Stomach (tissue), 9 donors: ENCODE measurements around the gene MEA1. TPM values are rescaled to one million over a fixed set of nuclear protein-coding genes. Genes with fewer than 3 reads are reported as not detected.

Source experiments
- DNase-seq, 2 donors: peaks; one replicate each; pipeline versions ENCODE4 v3.0.0 to v3.0.0-alpha.2; 2013 to 2019
- H3K27ac ChIP-seq, 5 donors: fragments of 200-600 bp in 4 of 5; sonication (generic) in 4 of 5; one replicate each; pipeline ENCODE4 v1.5.1; 2013 to 2019; ENCODE audit warnings: mild to moderate bottlenecking in 1 of 5, moderate library complexity in 1 of 5
- H3K27me3 ChIP-seq, 3 donors: fragments of 200-600 bp; sonication (generic); one replicate each; pipeline ENCODE4 v1.5.1; 2017 to 2019; ENCODE audit warnings: mixed run types in 1 of 3
- H3K36me3 ChIP-seq, 4 donors: fragments of 200-600 bp; sonication (generic); 1 replicate in 3 of 4; 2 replicates in 1 of 4; pipeline ENCODE4 v1.5.1; 2016 to 2019
- H3K4me1 ChIP-seq, 4 donors: fragments of 200-600 bp; sonication (generic); one replicate each; pipeline ENCODE4 v1.5.1; 2016 to 2019
- H3K4me3 ChIP-seq, 4 donors: fragments of 200-600 bp; sonication (generic) in 3 of 4; one replicate each; pipeline ENCODE4 v1.5.1; 2016 to 2019; ENCODE audit warnings: mild to moderate bottlenecking in 1 of 4
- H3K9me3 ChIP-seq, 4 donors: fragments of 200-600 bp; sonication (generic); one replicate each; pipeline ENCODE4 v1.5.1; 2016 to 2019
- CTCF ChIP-seq, 7 experiments: fragments of 450-650 bp in 4 of 7; fragments of 200-600 bp in 3 of 7; sonication (generic) in 3 of 7; IDR thresholded peaks; one replicate each; pipeline ENCODE4 v1.5.1; 2016 to 2019; ENCODE audit warnings: antibody characterized with exemption in 7 of 7, control low read depth in 2 of 7, mild to moderate bottlenecking in 1 of 7
- EP300 ChIP-seq: sonication (generic); formaldehyde crosslinking; IDR thresholded peaks from one replicate; pipeline ENCODE4 v1.6.1; 2017; ENCODE audit warnings: antibody characterized with exemption
- POLR2A ChIP-seq, 4 donors: fragments of 450-650 bp; IDR thresholded peaks; one replicate each; pipeline ENCODE4 v1.6.1; 2016; ENCODE audit warnings: antibody characterized with exemption in 4 of 4, control low read depth in 2 of 4, mild to moderate bottlenecking in 1 of 4, moderate library complexity in 1 of 4
- POLR2AphosphoS5 ChIP-seq, 3 donors: sonication (generic); formaldehyde crosslinking; IDR thresholded peaks; one replicate each; pipeline ENCODE4 v1.6.1; 2016; ENCODE audit warnings: antibody characterized with exemption in 3 of 3
- WGBS, 5 donors: extraction: QIAGEN DNeasy Blood & Tissue Kit in 3 of 5; methylation state at CpG; one replicate each; pipeline versions ENCODE4 v1.1.5 to v1.1.7; 2013 to 2018; 5-methylcytosine and 5-hydroxymethylcytosine counted together
- intact Hi-C: fragments of 100-400 bp; cut with DNase I; formaldehyde crosslinking; loops from one replicate; pipeline ENCODE4 v1.15.1; 2023; ENCODE audit warnings: low total_unique reads
- polyA plus RNA-seq, 3 donors: library from polyadenylated mRNA; stranded (reverse); fragments of 200-250 nt; gene quantifications; one replicate each; pipeline ENCODE4 v1.2.3, GENCODE V29; 2013
- total RNA-seq, 5 donors: library from RNA; depleted of rRNA; stranded (reverse); fragments of >200 nt; gene quantifications; one replicate each; pipeline versions ENCODE4 v1.1.0 to v1.2.3, GENCODE V29; 2014 to 2016
- donor health status: healthy with polysubstance abuse.
- donor health status: Bipolar disorder and iron deficiency.
- donor health status: healthy.

Gene MEA1
- total and polyA plus RNA-seq, 8 donors, result 3.6 to 118 (median 50.0) TPM

- H3K27ac ChIP-seq, result no peak overlapping the region
- no peaks in the 10 kb centered on the region for H3K27me3 ChIP-seq
- H3K4me3 ChIP-seq, result no peak overlapping the region
- H3K9me3 ChIP-seq, result no peaks in the 10 kb centered on the region
- no peak for DNase-seq
- intact Hi-C loops, result no loop called here
- H3K36me3 ChIP-seq, result peaks cover 8 to 40% (median 35%) of the 10 kb centered on the region in 4 donors
- 80 to 87% (median 82%) methylated on average over 8 of the region's 8 CpGs for WGBS, 5 donors
- peaks cover 32 to 61% (median 56%) of the 10 kb centered on the region in 4 donors for H3K4me1 ChIP-seq
- TF ChIP-seq POLR2A (IDR thresholded peaks at IDR 0.05), result no peak
These were observed 42.2 kb upstream of the MEA1 start for GRCh38 chr6:43055966-43056365.

GRCh38 chr6:43054206-43054943 is 40.6 kb upstream of the MEA1 start:
- Histone ChIP-seq H3K4me1 (peaks cover 22 to 53% (median 46%) of the 10 kb centered on the region in 4 donors), H3K9me3 (no peaks in the 10 kb centered on the region), H3K27me3 (no peaks in the 10 kb centered on the region), H3K36me3 (peaks cover 17 to 55% (median 49%) of the 10 kb centered on the region in 4 donors), H3K4me3 (peak overlapping the region; percentile 59 to 72 (median 66)), H3K27ac (peak overlapping the region; percentile 90 to 96 (median 94))
- intact Hi-C loops, result no loop called here
- TF ChIP-seq POLR2A (IDR thresholded peaks at IDR 0.05), result no peak
- TF ChIP-seq CTCF (IDR thresholded peaks at IDR 0.05), result no peak
- WGBS, 5 donors, result 67 to 74% (median 70%) methylated on average over 17 of the region's 17 CpGs
- DNase-seq, result peak in 1 of 2 donors; percentile 55

- H3K27ac ChIP-seq, result peak within 1 kb of the TSS; percentile 90 to 96 (median 94)
- no peaks in the 10 kb centered on the region for H3K9me3 ChIP-seq
- H3K36me3 ChIP-seq, result peaks cover 21 to 62% (median 56%) of the 10 kb centered on the region in 4 donors
- no peaks in the 10 kb centered on the region for H3K27me3 ChIP-seq
- intact Hi-C loops, result no loop called here
- 0 to 2% (median 1%) methylated on average over 24 to 45 of the region's 45 CpGs for WGBS, 5 donors
- H3K4me3 ChIP-seq, result peak within 1 kb of the TSS; percentile 59 to 72 (median 66)
- peaks cover 19 to 50% (median 42%) of the 10 kb centered on the region in 4 donors for H3K4me1 ChIP-seq
- no peak for TF ChIP-seq POLR2A (IDR thresholded peaks at IDR 0.05)
- TF ChIP-seq POLR2AphosphoS5 (IDR thresholded peaks at IDR 0.05), result peak; percentile 79 to 97 (median 88)
- DNase-seq, result peak; percentile 94 to 98
These were observed 39.9 kb upstream of the MEA1 start, which contains the start of gene CUL7 for GRCh38 chr6:43053545-43054205. CUL7 (minus strand) TSS chr6:43053851; CDS start chr6:43052788, 1,063 bp downstream.

GRCh38 chr6:43052842-43053544 is 39.2 kb upstream of the MEA1 start:
- intact Hi-C loops, result no loop called here
- no peak for TF ChIP-seq EP300
- no peak for TF ChIP-seq POLR2AphosphoS5 (IDR thresholded peaks at IDR 0.05)
- TF ChIP-seq CTCF (IDR thresholded peaks at IDR 0.05), result no peak
- no peak for TF ChIP-seq POLR2A (IDR thresholded peaks at IDR 0.05)
- WGBS, 5 donors, result 8 to 16% (median 10%) methylated on average over 19 to 22 of the region's 22 CpGs
- peaks cover 14 to 43% (median 35%) of the 10 kb centered on the region in 4 donors for H3K4me1 ChIP-seq
- peaks cover 26 to 68% (median 63%) of the 10 kb centered on the region in 4 donors for H3K36me3 ChIP-seq
- DNase-seq, result peak in 1 of 2 donors; percentile 64
- H3K9me3 ChIP-seq, result no peaks in the 10 kb centered on the region
- H3K4me3 ChIP-seq, result peak overlapping the region; percentile 59 to 72 (median 66)
- no peaks in the 10 kb centered on the region for H3K27me3 ChIP-seq
- H3K27ac ChIP-seq, result peak overlapping the region; percentile 90 to 96 (median 94)
